HCT116 (cell line): ENCODE data around the gene PAX5. TPM values are rescaled to one million over a fixed set of nuclear protein-coding genes. Genes with fewer than 3 reads are reported as not detected.

Experiments used
- ATAC-seq: fragments of 200-7000 bp; cut with Tn5 transposase; 2 replicates; pipeline ENCODE4 v1.9.1; 2020; ENCODE audit warnings: mild to moderate bottlenecking, moderate library complexity
- BruUV-seq: library from RNA; stranded (reverse); fragments of 400-500 nt; replicated peaks from 2 replicates; lab custom pipeline; 2021; lab: Mats Ljungman, UMichigan
- CTCF ChIA-PET: fragments of 300-600 bp; sonication (Branson Sonifier 250); formaldehyde crosslinking; loops from one replicate; lab custom pipeline; 2021; ENCODE audit warnings: antibody characterized with exemption; lab: Charles Lee
- POLR2A ChIA-PET: fragments of 300-600, 350-600 bp; sonication (Branson Sonifier 250); formaldehyde crosslinking; loops from one replicate; lab custom pipeline; 2021; ENCODE audit warnings: antibody characterized with exemption; lab: Charles Lee
- RAD21 ChIA-PET, 2 experiments: fragments of 300-600 bp; sonication (Branson Sonifier 250); formaldehyde crosslinking; loops; one replicate each; lab custom pipeline; 2023; ENCODE audit warnings: low total read pairs in 2 of 2; ENCODE audit not compliant: uncharacterized antibody in 2 of 2, unreplicated experiment in 2 of 2, low non-redundant PET in 1 of 2; lab: Charles Lee
- DNase-seq: peaks from one replicate; pipeline ENCODE4 v3.0.0-alpha.2; 2010; ENCODE audit warnings: low read depth, low spot score
- H2AFZ ChIP-seq: fragments of 200-600 bp; shearing (Covaris generic), sonication (generic); 2 replicates; pipeline ENCODE4 v1.6.1; 2017; ENCODE audit warnings: low read depth, mixed run types, mixed read lengths, antibody characterized with exemption, low read length; ENCODE audit not compliant: poor library complexity, severe bottlenecking
- H3K27ac ChIP-seq: 2 replicates; pipeline ENCODE4 v1.5.1; 2012; ENCODE audit warnings: low read depth, low read length
- H3K27me3 ChIP-seq: fragments of 200-600 bp; sonication (generic); 2 replicates; pipeline ENCODE4 v1.6.1; 2016; ENCODE audit warnings: mixed run types, low read length, mixed read lengths; ENCODE audit not compliant: insufficient read depth
- H3K36me3 ChIP-seq, 2 experiments: fragments of 200-500 bp in 1 of 2; fragments of 200-600 bp in 1 of 2; sonication (Bioruptor generic) in 1 of 2; sonication (generic) in 1 of 2; 2 replicates each; pipeline versions ENCODE4 v1.5.1 to v1.6.1; 2014 to 2016; ENCODE audit warnings: low read length in 2 of 2, inconsistent platforms in 1 of 2, mixed read lengths in 1 of 2, mixed run types in 1 of 2; ENCODE audit not compliant: insufficient read depth in 2 of 2, control insufficient read depth in 1 of 2
- H3K4me1 ChIP-seq, 2 experiments: fragments of 200-600 bp in 1 of 2; sonication (generic) in 1 of 2; 2 replicates each; pipeline versions ENCODE4 v1.5.1 to v1.6.1; 2012 to 2017; ENCODE audit warnings: low read length in 2 of 2, inconsistent platforms in 1 of 2, mild to moderate bottlenecking in 1 of 2, mixed read lengths in 1 of 2, mixed run types in 1 of 2, moderate library complexity in 1 of 2; ENCODE audit not compliant: insufficient read depth in 2 of 2, control insufficient read depth in 1 of 2
- H3K4me2 ChIP-seq: fragments of 200-600 bp; sonication (generic); 2 replicates; pipeline ENCODE4 v1.6.1; 2017; ENCODE audit warnings: mixed run types, low read length, mixed read lengths
- H3K4me3 ChIP-seq, 2 experiments: fragments of 200-600 bp in 1 of 2; sonication (generic) in 1 of 2; replicated peaks in 1 of 2; 2 replicates each; pipeline ENCODE4 v1.5.1; 2011 to 2016; ENCODE audit warnings: low read length in 2 of 2, control low read depth in 1 of 2, low read depth in 1 of 2, mild to moderate bottlenecking in 1 of 2, mixed read lengths in 1 of 2, mixed run types in 1 of 2
- H3K79me2 ChIP-seq: fragments of 200-600 bp; sonication (generic); 2 replicates; pipeline ENCODE4 v1.6.1; 2017; ENCODE audit warnings: mild to moderate bottlenecking, mixed run types, low read length, moderate library complexity, mixed read lengths; ENCODE audit not compliant: insufficient read depth
- H3K9ac ChIP-seq: fragments of 200-600 bp; sonication (generic); 2 replicates; pipeline ENCODE4 v1.6.1; 2016; ENCODE audit warnings: low read length, mixed read lengths
- H3K9me2 ChIP-seq: fragments of 200-600 bp; sonication (generic), shearing (Covaris generic); 2 replicates; pipeline ENCODE4 v1.6.1; 2017; ENCODE audit warnings: mixed run types, mild to moderate bottlenecking, moderate library complexity; ENCODE audit not compliant: insufficient read depth
- H3K9me3 ChIP-seq, 2 experiments: fragments of 200-500 bp in 1 of 2; fragments of 200-600 bp in 1 of 2; sonication (Bioruptor generic) in 1 of 2; sonication (generic) in 1 of 2; 2 replicates each; pipeline ENCODE4 v1.6.1; 2014 to 2017; ENCODE audit warnings: low read length in 2 of 2, mixed read lengths in 2 of 2, inconsistent platforms in 1 of 2, low read depth in 1 of 2, mild to moderate bottlenecking in 1 of 2, mixed run types in 1 of 2, moderate library complexity in 1 of 2; ENCODE audit not compliant: control insufficient read depth in 1 of 2, insufficient read depth in 1 of 2
- H4K20me1 ChIP-seq: fragments of 200-600 bp; sonication (generic), shearing (Covaris generic); 2 replicates; pipeline ENCODE4 v1.6.1; 2017; ENCODE audit warnings: mixed run types, mild to moderate bottlenecking, moderate library complexity; ENCODE audit not compliant: insufficient read depth
- ATF3 ChIP-seq: IDR thresholded peaks from 2 replicates; pipeline ENCODE4 v1.6.1; 2012
- CEBPB ChIP-seq: IDR thresholded peaks from 2 replicates; pipeline ENCODE4 v1.6.1; 2012; ENCODE audit warnings: low read depth
- CTCF ChIP-seq, 3 experiments: fragments of 200-600 bp in 1 of 3; sonication (generic) in 1 of 3; IDR thresholded peaks in 2 of 3; conservative IDR thresholded peaks in 1 of 3; 2 replicates each; pipeline ENCODE4 v1.5.1; 2012 to 2017; ENCODE audit warnings: low read depth in 2 of 3, low read length in 2 of 3, antibody characterized with exemption in 1 of 3, borderline replicate concordance in 1 of 3, control low read depth in 1 of 3, mild to moderate bottlenecking in 1 of 3, mixed read lengths in 1 of 3, mixed run types in 1 of 3, moderate library complexity in 1 of 3; ENCODE audit not compliant: insufficient read depth in 1 of 3
- SRF ChIP-seq: IDR thresholded peaks from 2 replicates; pipeline ENCODE4 v1.6.1; 2012; ENCODE audit warnings: low read depth
- TCF7L2 ChIP-seq: IDR thresholded peaks from 2 replicates; pipeline ENCODE4 v1.7.0; 2011; ENCODE audit warnings: borderline replicate concordance, inconsistent platforms; ENCODE audit not compliant: insufficient read depth, insufficient read length; ENCODE audit errors: extremely low read depth
- intact Hi-C: fragments of 100-400 bp; cut with micrococcal nuclease; formaldehyde crosslinking; loops from 2 replicates; pipeline ENCODE4 v1.10.0; 2022
- total RNA-seq: library from RNA; stranded (reverse); gene quantifications from one replicate; pipeline ENCODE4 v1.2.1, GENCODE V29; 2021; ENCODE audit not compliant: unreplicated experiment

The PAX5 gene
- total RNA-seq, 1 experiment from 2014 or later: 0.17 TPM

- peak; percentile 52 for TF ChIP-seq TCF7L2
Measured at GRCh38 chr9:36924071-36924470, 110.0 kb downstream of the PAX5 start (continued).

- no peak overlapping the region for H3K27ac ChIP-seq
- no peaks in the 10 kb centered on the region for H3K9me3 ChIP-seq
- no peak overlapping the region for H3K4me3 ChIP-seq
- no peaks in the 10 kb centered on the region for H3K79me2 ChIP-seq
- intact Hi-C loops: no loop called here
- H3K9me2 ChIP-seq: no peaks in the 10 kb centered on the region
- ChIA-PET POLR2A (interaction anchor here (1.1 kb wide), 1 partner anchor 12 kb away, joined by 3 read pairs; no protein-coding TSS in a partner anchor), RAD21 (no interaction called here), CTCF (no interaction called here)
- no TSS peak for BruUV-seq
- TF ChIP-seq CTCF (IDR thresholded peaks at IDR 0.05 in 2 of 3, conservative IDR thresholded peaks at IDR 0.05 in 1 of 3; ENCODE audit: borderline replicate concordance in 1 of 3, insufficient read depth in 1 of 3, low read depth in 2 of 3, low read length in 2 of 3) (no peak), SRF (no peak)
- peaks cover 21 to 41% of the 10 kb centered on the region in 2 experiments for H3K4me1 ChIP-seq
- H2AFZ ChIP-seq: no peak overlapping the region
- peak overlapping the region; percentile 69 for H3K4me2 ChIP-seq
- no peaks in the 10 kb centered on the region for H4K20me1 ChIP-seq
- ATAC-seq (no peak), DNase-seq (no peak)
- no peaks in the 10 kb centered on the region for H3K36me3 ChIP-seq
- H3K9ac ChIP-seq: no peak overlapping the region
- H3K27me3 ChIP-seq: peaks cover 3% of the 10 kb centered on the region; the same call in 1 of the 2 replicates
Measured at GRCh38 chr9:36923025-36923625, 110.9 kb downstream of the PAX5 start.

GRCh38 chr9:36922548-36922947 is 111.5 kb downstream of the PAX5 start:
- Histone ChIP-seq H3K9me2 (no peaks in the 10 kb centered on the region), H3K79me2 (no peaks in the 10 kb centered on the region), H3K36me3 (no peaks in the 10 kb centered on the region), H3K9me3 (no peaks in the 10 kb centered on the region), H3K27ac (no peak overlapping the region), H3K4me1 (peaks cover 21 to 41% of the 10 kb centered on the region in 2 experiments), H4K20me1 (no peaks in the 10 kb centered on the region), H3K9ac (no peak overlapping the region), H2AFZ (no peak overlapping the region), H3K4me2 (peak overlapping the region; percentile 36), H3K27me3 (0 out of 2 replicates have a peak, but pooled peaks cover 3% of the 10 kb centered on the region), H3K4me3 (no peak overlapping the region)
- DNase-seq: no peak
- ChIA-PET CTCF (no interaction called here), RAD21 (no interaction called here), POLR2A (interaction anchor here (1.1 kb wide), 1 partner anchor 12 kb away, joined by 3 read pairs; no protein-coding TSS in a partner anchor)
- no TSS peak for BruUV-seq
- peak; percentile 46 for ATAC-seq
- TF ChIP-seq CTCF (IDR thresholded peaks at IDR 0.05 in 2 of 3, conservative IDR thresholded peaks at IDR 0.05 in 1 of 3; ENCODE audit: borderline replicate concordance in 1 of 3, insufficient read depth in 1 of 3, low read depth in 2 of 3, low read length in 2 of 3) (no peak), CEBPB (no peak), ATF3 (no peak)
- intact Hi-C loops: no loop called here
